ENCODE data around the gene EPG5. TPM values are rescaled to one million over a fixed set of nuclear protein-coding genes. Genes with fewer than 3 reads are reported as not detected.

The EPG5 gene
- total and polyA plus RNA-seq, 7 experiments from 2014 or later: 6.3 to 54.8 (median 26.8) TPM

- Histone ChIP-seq H3K36me3 (ENCODE audit: control insufficient read depth in 2 of 3, insufficient read depth in 3 of 3, low read length in 3 of 3) (peaks cover 10 to 64% (median 18%) of the 10 kb centered on the region in 3 experiments), H3K27ac (ENCODE audit: low read depth, low read length) (no peak overlapping the region), H3K27me3 (ENCODE audit: control insufficient read depth in 2 of 2, insufficient read depth in 2 of 2, low read length in 2 of 2) (no peaks in the 10 kb centered on the region), H3K4me3 (ENCODE audit: low read length) (no peak overlapping the region), H3K4me1 (ENCODE audit: control insufficient read depth in 2 of 2, insufficient read depth in 2 of 2, low read length in 2 of 2) (no peaks in the 10 kb centered on the region), H3K9me3 (ENCODE audit: control insufficient read depth in 2 of 3, low read length in 3 of 3) (no peaks in the 10 kb centered on the region)
- H3K27me3 Mint-ChIP-seq: no peaks in the 10 kb centered on the region
- CTCF ChIA-PET: no interaction called here
- H3K4me1 Mint-ChIP-seq: peaks cover 0 to 2% (median 0%) of the 10 kb centered on the region in 7 donors
- DNase-seq (no peak), ATAC-seq (no peak)
- POLR2A ChIA-PET: no interaction called here
- H3K9me3 Mint-ChIP-seq: no peaks in the 10 kb centered on the region
- intact Hi-C loops (cut with micrococcal nuclease): no loop called here
- H3K4me3 Mint-ChIP-seq: no peak overlapping the region
- H3K36me3 Mint-ChIP-seq: peaks cover 15 to 62% (median 20%) of the 10 kb centered on the region in 5 donors
- no peak overlapping the region for H3K27ac Mint-ChIP-seq
Measured at GRCh38 chr18:45901654-45902210, 65.4 kb downstream of the EPG5 start.

- Mint-ChIP-seq H3K27ac (no peak overlapping the region), H3K36me3 (peaks cover 10 to 54% (median 18%) of the 10 kb centered on the region in 5 donors), H3K4me1 (no peaks in the 10 kb centered on the region), H3K4me3 (no peak overlapping the region), H3K9me3 (no peaks in the 10 kb centered on the region), H3K27me3 (no peaks in the 10 kb centered on the region)
- Histone ChIP-seq H3K36me3 (ENCODE audit: control insufficient read depth in 2 of 3, insufficient read depth in 3 of 3, low read length in 3 of 3) (peaks cover 10 to 60% (median 20%) of the 10 kb centered on the region in 3 experiments), H3K27ac (ENCODE audit: low read depth, low read length) (no peak overlapping the region), H3K27me3 (ENCODE audit: control insufficient read depth in 2 of 2, insufficient read depth in 2 of 2, low read length in 2 of 2) (no peaks in the 10 kb centered on the region), H3K4me3 (ENCODE audit: low read length) (no peak overlapping the region), H3K9me3 (ENCODE audit: control insufficient read depth in 2 of 3, low read length in 3 of 3) (no peaks in the 10 kb centered on the region), H3K4me1 (ENCODE audit: control insufficient read depth in 2 of 2, insufficient read depth in 2 of 2, low read length in 2 of 2) (no peaks in the 10 kb centered on the region)
- DNase-seq: no peak
- CTCF ChIA-PET: no interaction called here
- no peak for ATAC-seq
- POLR2A ChIA-PET: no interaction called here
- intact Hi-C loops (cut with micrococcal nuclease): no loop called here
Measured at GRCh38 chr18:45900623-45901022, 66.5 kb downstream of the EPG5 start.

- no peak for DNase-seq
- no peak for ATAC-seq
- peaks cover 8 to 57% (median 22%) of the 10 kb centered on the region in 5 donors for H3K36me3 Mint-ChIP-seq
- Histone ChIP-seq H3K4me1 (ENCODE audit: control insufficient read depth in 2 of 2, insufficient read depth in 2 of 2, low read length in 2 of 2) (no peaks in the 10 kb centered on the region), H3K4me3 (ENCODE audit: low read length) (no peak overlapping the region), H3K36me3 (ENCODE audit: control insufficient read depth in 2 of 3, insufficient read depth in 3 of 3, low read length in 3 of 3) (peaks cover 15 to 59% (median 16%) of the 10 kb centered on the region in 3 experiments), H3K27me3 (ENCODE audit: control insufficient read depth in 2 of 2, insufficient read depth in 2 of 2, low read length in 2 of 2) (no peaks in the 10 kb centered on the region), H3K27ac (ENCODE audit: low read depth, low read length) (no peak overlapping the region), H3K9me3 (ENCODE audit: control insufficient read depth in 2 of 3, low read length in 3 of 3) (no peaks in the 10 kb centered on the region)
- H3K4me3 Mint-ChIP-seq: no peak overlapping the region
- intact Hi-C loops (cut with micrococcal nuclease): no loop called here
- CTCF ChIA-PET: interaction anchor here (1.2 to 1.3 kb wide), 2 partner anchors 16 to 242 kb away, joined by 3 read pairs; no protein-coding TSS in a partner anchor
- H3K9me3 Mint-ChIP-seq: no peaks in the 10 kb centered on the region
- no peaks in the 10 kb centered on the region for H3K27me3 Mint-ChIP-seq
- H3K4me1 Mint-ChIP-seq: no peaks in the 10 kb centered on the region
- H3K27ac Mint-ChIP-seq: peak overlapping the region in 1 of 9 donors; percentile 3
- POLR2A ChIA-PET: no interaction called here
Measured at GRCh38 chr18:45896991-45897390, 70.1 kb downstream of the EPG5 start.

- no peak for DNase-seq
- Histone ChIP-seq H3K9me3 (ENCODE audit: control insufficient read depth in 2 of 3, low read length in 3 of 3) (no peaks in the 10 kb centered on the region), H3K4me1 (ENCODE audit: control insufficient read depth in 2 of 2, insufficient read depth in 2 of 2, low read length in 2 of 2) (no peaks in the 10 kb centered on the region), H3K27ac (ENCODE audit: low read depth, low read length) (no peak overlapping the region), H3K36me3 (ENCODE audit: control insufficient read depth in 2 of 3, insufficient read depth in 3 of 3, low read length in 3 of 3) (peaks cover 16 to 54% (median 17%) of the 10 kb centered on the region in 3 experiments), H3K4me3 (ENCODE audit: low read length) (no peak overlapping the region), H3K27me3 (ENCODE audit: control insufficient read depth in 2 of 2, insufficient read depth in 2 of 2, low read length in 2 of 2) (no peaks in the 10 kb centered on the region)
- no peaks in the 10 kb centered on the region for H3K4me1 Mint-ChIP-seq
- H3K4me3 Mint-ChIP-seq: no peak overlapping the region
- ATAC-seq: no peak
- no peak overlapping the region for H3K27ac Mint-ChIP-seq
- peaks cover 8 to 51% (median 22%) of the 10 kb centered on the region in 5 donors for H3K36me3 Mint-ChIP-seq
- CTCF ChIA-PET: interaction anchor here (1.2 to 1.3 kb wide), 2 partner anchors 15 to 242 kb away, joined by 3 read pairs; no protein-coding TSS in a partner anchor
- no peaks in the 10 kb centered on the region for H3K27me3 Mint-ChIP-seq
- no peaks in the 10 kb centered on the region for H3K9me3 Mint-ChIP-seq
- intact Hi-C loops (cut with micrococcal nuclease): no loop called here
- POLR2A ChIA-PET: no interaction called here
Measured at GRCh38 chr18:45896452-45896851, 70.7 kb downstream of the EPG5 start.

- ATAC-seq (no peak), DNase-seq (no peak)
- H3K9me3 Mint-ChIP-seq: no peaks in the 10 kb centered on the region
- no peak overlapping the region for H3K4me3 Mint-ChIP-seq
- ChIA-PET POLR2A (no interaction called here), CTCF (no interaction called here)
- H3K27me3 ChIP-seq (ENCODE audit: control insufficient read depth in 2 of 2, insufficient read depth in 2 of 2, low read length in 2 of 2): no peaks in the 10 kb centered on the region
- H3K27ac ChIP-seq (ENCODE audit: low read depth, low read length): no peak overlapping the region
- H3K4me1 Mint-ChIP-seq: peaks cover 0 to 5% (median 0%) of the 10 kb centered on the region in 7 donors
- H3K9me3 ChIP-seq (ENCODE audit: control insufficient read depth in 2 of 3, low read length in 3 of 3): no peaks in the 10 kb centered on the region
- intact Hi-C loops (cut with micrococcal nuclease): loop anchor here in 1 of 2 donors (2.0 kb wide), 1 partner anchor 17 kb away; no protein-coding TSS in a partner anchor
- H3K27ac Mint-ChIP-seq: peak overlapping the region in 1 of 9 donors; percentile 11
- H3K36me3 Mint-ChIP-seq: peaks cover 5 to 45% (median 23%) of the 10 kb centered on the region in 5 donors
- peaks cover 10 to 48% (median 17%) of the 10 kb centered on the region in 3 experiments for H3K36me3 ChIP-seq (ENCODE audit: control insufficient read depth in 2 of 3, insufficient read depth in 3 of 3, low read length in 3 of 3)
- H3K4me1 ChIP-seq (ENCODE audit: control insufficient read depth in 2 of 2, insufficient read depth in 2 of 2, low read length in 2 of 2): no peaks in the 10 kb centered on the region
- H3K27me3 Mint-ChIP-seq: no peaks in the 10 kb centered on the region
- no peak overlapping the region for H3K4me3 ChIP-seq (ENCODE audit: low read length)
Measured at GRCh38 chr18:45895339-45895738, 71.8 kb downstream of the EPG5 start.

- no peak overlapping the region for H3K4me3 ChIP-seq (ENCODE audit: low read length)
- intact Hi-C loops (cut with micrococcal nuclease): loop anchor here in 1 of 2 donors (2.0 kb wide), 1 partner anchor 18 kb away; no protein-coding TSS in a partner anchor
- peaks cover 0 to 5% (median 0%) of the 10 kb centered on the region in 7 donors for H3K4me1 Mint-ChIP-seq
- H3K9me3 Mint-ChIP-seq: no peaks in the 10 kb centered on the region
- DNase-seq (no peak), ATAC-seq (no peak)
- CTCF ChIA-PET: no interaction called here
- no peaks in the 10 kb centered on the region for H3K9me3 ChIP-seq (ENCODE audit: control insufficient read depth in 2 of 3, low read length in 3 of 3)
- peaks cover 5 to 49% (median 24%) of the 10 kb centered on the region in 5 donors for H3K36me3 Mint-ChIP-seq
- no peaks in the 10 kb centered on the region for H3K27me3 ChIP-seq (ENCODE audit: control insufficient read depth in 2 of 2, insufficient read depth in 2 of 2, low read length in 2 of 2)
- no peaks in the 10 kb centered on the region for H3K27me3 Mint-ChIP-seq
- no peaks in the 10 kb centered on the region for H3K4me1 ChIP-seq (ENCODE audit: control insufficient read depth in 2 of 2, insufficient read depth in 2 of 2, low read length in 2 of 2)
- peak overlapping the region in 3 of 9 donors; percentile 9 to 14 (median 13) for H3K27ac Mint-ChIP-seq
- no peak overlapping the region for H3K27ac ChIP-seq (ENCODE audit: low read depth, low read length)
- H3K36me3 ChIP-seq (ENCODE audit: control insufficient read depth in 2 of 3, insufficient read depth in 3 of 3, low read length in 3 of 3): peaks cover 9 to 51% (median 14%) of the 10 kb centered on the region in 3 experiments
- H3K4me3 Mint-ChIP-seq: no peak overlapping the region
- POLR2A ChIA-PET: no interaction called here
Measured at GRCh38 chr18:45894818-45895217, 72.3 kb downstream of the EPG5 start.

- ChIA-PET POLR2A (no interaction called here), CTCF (interaction anchor here (0.7 kb wide), 1 partner anchor 236 kb away, joined by 3 read pairs; no protein-coding TSS in a partner anchor)
- H3K9me3 Mint-ChIP-seq: no peaks in the 10 kb centered on the region
- ATAC-seq: no peak
- intact Hi-C loops (cut with micrococcal nuclease): no loop called here
- peaks cover 0 to 8% (median 0%) of the 10 kb centered on the region in 7 donors for H3K4me1 Mint-ChIP-seq
- Histone ChIP-seq H3K36me3 (ENCODE audit: control insufficient read depth in 2 of 3, insufficient read depth in 3 of 3, low read length in 3 of 3) (peaks cover 10 to 46% (median 13%) of the 10 kb centered on the region in 3 experiments), H3K9me3 (ENCODE audit: control insufficient read depth in 2 of 3, low read length in 3 of 3) (no peaks in the 10 kb centered on the region), H3K27ac (ENCODE audit: low read depth, low read length) (no peak overlapping the region), H3K4me1 (ENCODE audit: control insufficient read depth in 2 of 2, insufficient read depth in 2 of 2, low read length in 2 of 2) (no peaks in the 10 kb centered on the region), H3K27me3 (ENCODE audit: control insufficient read depth in 2 of 2, insufficient read depth in 2 of 2, low read length in 2 of 2) (no peaks in the 10 kb centered on the region), H3K4me3 (ENCODE audit: low read length) (no peak overlapping the region)
- H3K4me3 Mint-ChIP-seq: no peak overlapping the region
- H3K27me3 Mint-ChIP-seq: no peaks in the 10 kb centered on the region
- peak overlapping the region in 3 of 9 donors; percentile 13 to 65 (median 32) for H3K27ac Mint-ChIP-seq
- H3K36me3 Mint-ChIP-seq: peaks cover 3 to 43% (median 12%) of the 10 kb centered on the region in 5 donors
- no peak for DNase-seq
Measured at GRCh38 chr18:45891806-45892205, 75.3 kb downstream of the EPG5 start.

All from naive thymus-derived CD4-positive, alpha-beta T cell (primary cell).